Measurements from ENCODE around the gene COL9A1.

The COL9A1 gene

GRCh38 chr6:70221715-70222438 lies 81.0 kb downstream of the COL9A1 start:
- DNase-seq: no peak

- DNase-seq: no peak
These were observed 81.7 kb downstream of the COL9A1 start for GRCh38 chr6:70221025-70221714.

DNA sequence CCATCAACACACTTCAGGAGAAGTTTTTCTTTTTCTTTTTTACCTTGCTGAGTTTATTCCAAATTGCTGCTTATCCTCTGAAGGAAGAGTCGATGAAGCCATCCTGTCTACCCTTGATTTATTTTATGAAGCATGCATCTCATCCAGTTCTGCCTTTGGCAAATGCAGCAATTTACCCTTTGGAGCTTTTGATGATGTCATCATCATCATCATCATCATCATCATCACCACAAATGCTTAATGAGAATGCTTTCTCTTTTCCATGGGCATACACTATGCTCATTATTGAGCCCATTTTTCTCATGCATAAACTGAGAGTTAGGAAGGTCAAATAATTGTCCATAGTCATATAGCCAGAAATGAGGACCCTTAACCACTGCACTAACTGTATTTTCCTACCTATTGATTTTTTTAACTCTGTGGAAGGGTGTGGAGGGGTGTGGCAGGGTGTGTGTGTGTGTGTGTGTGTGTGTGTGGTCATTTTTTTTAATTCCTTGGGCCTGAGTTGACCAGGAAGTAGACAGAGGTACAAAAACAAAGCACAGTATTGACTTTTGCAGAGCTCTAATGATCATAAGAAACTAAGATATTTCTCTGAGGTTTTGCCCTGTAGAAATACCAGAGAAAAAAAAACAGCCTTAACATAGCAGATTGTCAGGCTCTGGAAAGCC lies 82.8 kb downstream of the COL9A1 start:
- DNase-seq: no peak

DNA sequence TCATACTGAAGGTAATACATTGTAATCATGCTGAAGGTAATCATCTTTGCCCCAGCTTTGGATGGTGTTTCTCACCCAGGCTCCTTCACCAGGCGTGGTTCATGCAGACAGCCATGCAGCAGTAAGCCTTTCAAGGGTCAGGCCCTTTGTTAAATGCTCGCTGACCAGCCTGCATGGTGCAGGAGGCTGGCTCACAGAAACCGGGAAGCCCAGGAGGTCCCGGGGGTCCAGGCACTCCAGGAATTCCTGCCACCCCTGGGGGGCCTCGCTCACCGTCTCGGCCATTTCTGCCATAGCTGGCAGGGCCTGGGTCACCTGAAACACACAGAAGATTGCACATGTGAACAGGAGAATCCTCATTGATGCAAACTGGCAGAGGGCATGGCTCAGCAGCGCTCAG lies 86.1 kb downstream of the COL9A1 start:
- DNase-seq: no peak

- DNase-seq: no peak
These were observed 87.3 kb downstream of the COL9A1 start for GRCh38 chr6:70215460-70216108.

GRCh38 chr6:70210462-70210861 lies 92.4 kb downstream of the COL9A1 start:
- no peak for DNase-seq

GRCh38 chr6:70208235-70208790 lies 94.6 kb downstream of the COL9A1 start:
- no peak for DNase-seq

- DNase-seq: no peak
These were observed 104.1 kb downstream of the COL9A1 start for GRCh38 chr6:70198785-70199184.

DNA sequence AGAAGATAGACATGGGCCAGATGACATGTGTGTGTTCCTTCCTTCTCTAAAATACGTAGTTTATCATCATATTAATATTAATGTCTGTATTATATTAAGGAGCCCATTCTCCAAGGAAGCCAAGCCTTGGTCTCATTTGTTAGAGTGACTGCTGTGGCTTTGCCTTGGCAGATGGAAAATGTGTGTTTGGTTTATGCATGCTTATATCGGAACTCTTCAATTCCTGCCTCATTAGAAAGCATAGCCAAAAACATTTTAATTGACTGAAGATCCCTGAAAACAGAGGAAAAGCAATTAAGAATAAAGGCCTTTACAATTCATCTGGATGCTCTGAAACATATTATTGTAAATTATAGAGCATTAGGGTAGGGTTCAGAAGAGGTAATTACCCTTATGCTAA lies 106.4 kb downstream of the COL9A1 start:
- no peak for DNase-seq

DNA sequence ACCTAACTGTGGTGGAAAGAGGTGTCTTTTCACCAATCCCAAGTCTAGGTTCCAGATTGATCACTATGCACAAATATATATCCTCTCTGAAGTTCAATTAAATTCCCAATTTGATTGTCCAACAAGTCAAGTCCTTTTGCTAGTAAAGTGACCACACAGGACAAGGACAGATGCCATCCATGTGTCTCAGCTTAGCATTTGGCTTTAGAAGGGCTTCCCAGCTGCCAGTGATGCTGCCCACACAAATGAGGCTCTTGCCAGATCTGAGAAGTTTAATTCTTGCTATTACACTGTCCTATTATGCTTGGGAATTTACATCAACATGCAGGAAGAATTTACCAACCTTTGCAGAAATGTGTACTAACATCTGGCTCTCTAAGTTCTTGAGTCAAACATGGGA lies 108.5 kb downstream of the COL9A1 start:
- DNase-seq: no peak

DNA sequence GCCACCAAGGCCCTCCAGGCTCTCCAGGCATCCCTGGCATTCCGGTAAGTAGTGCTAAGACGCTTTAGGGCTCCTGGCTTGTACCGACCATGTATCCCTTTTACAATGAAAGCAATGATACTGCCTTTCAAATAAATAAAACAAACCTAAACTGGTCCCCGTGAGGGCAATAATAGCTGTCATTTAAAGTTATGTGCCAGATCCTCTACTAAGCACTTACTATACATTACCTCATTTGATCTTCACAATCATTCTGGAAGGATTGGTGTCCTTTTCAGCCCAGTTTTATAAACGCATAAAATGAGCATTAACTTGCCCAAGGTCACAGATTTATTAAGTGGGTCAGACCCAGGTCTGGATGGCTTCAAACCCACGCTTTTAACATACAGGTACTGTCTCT lies 114.7 kb downstream of the COL9A1 start:
- no peak for DNase-seq

DNA sequence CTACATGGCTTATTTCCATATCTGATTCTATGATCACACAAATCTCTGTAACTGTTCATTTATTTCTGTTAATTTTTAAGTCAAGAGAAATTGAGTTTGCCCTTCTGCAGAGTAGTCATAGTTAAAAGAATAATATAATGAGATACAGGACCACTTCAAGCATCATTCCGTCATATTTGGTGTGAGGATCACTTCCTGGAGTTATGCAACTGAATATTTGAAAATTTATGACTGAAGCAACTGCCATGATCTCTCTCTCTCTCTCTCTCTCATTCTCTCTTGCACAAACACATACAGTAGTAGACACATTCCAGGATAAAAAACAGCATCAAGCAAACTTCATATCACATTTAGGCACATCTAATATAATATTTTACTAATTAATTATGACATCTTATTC lies 116.4 kb downstream of the COL9A1 start:
- no peak for DNase-seq

- DNase-seq: no peak
These were observed 118.2 kb downstream of the COL9A1 start for GRCh38 chr6:70184723-70185122.

GRCh38 chr6:70183538-70183937 lies 119.3 kb downstream of the COL9A1 start:
- DNase-seq: no peak

DNA sequence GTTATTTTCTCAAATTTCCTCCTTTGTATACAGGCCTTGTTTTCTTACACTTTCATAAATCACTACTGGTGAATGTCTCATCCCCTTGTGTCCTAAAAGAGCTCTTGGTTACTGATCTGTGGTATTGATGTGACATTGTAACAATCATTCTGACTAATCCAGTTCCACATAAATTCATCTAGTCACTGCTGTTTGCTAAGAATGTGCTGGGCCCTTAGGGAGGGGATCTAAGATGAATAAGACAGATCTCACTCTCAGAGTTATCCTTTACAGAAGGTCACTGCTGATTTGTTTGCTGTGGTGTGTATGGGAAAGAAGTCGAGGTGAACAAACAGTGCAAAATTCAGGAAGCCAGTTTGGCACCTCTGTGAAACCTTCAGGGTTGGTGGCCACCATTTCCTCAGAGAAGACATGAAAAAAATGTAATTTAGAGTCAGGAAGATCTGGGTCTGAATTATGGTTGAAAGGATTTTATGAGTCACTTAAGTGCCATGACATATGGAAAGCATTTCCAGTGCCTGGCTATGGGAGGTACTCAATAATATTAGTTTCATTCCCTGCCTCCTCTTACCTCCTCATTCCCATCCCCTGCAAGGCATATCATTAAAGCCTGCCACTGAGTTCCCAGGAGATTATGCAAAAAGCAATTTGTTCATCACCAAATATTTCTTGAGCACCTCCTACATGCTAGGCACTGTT lies 121.8 kb downstream of the COL9A1 start:
- no peak for DNase-seq

DNA sequence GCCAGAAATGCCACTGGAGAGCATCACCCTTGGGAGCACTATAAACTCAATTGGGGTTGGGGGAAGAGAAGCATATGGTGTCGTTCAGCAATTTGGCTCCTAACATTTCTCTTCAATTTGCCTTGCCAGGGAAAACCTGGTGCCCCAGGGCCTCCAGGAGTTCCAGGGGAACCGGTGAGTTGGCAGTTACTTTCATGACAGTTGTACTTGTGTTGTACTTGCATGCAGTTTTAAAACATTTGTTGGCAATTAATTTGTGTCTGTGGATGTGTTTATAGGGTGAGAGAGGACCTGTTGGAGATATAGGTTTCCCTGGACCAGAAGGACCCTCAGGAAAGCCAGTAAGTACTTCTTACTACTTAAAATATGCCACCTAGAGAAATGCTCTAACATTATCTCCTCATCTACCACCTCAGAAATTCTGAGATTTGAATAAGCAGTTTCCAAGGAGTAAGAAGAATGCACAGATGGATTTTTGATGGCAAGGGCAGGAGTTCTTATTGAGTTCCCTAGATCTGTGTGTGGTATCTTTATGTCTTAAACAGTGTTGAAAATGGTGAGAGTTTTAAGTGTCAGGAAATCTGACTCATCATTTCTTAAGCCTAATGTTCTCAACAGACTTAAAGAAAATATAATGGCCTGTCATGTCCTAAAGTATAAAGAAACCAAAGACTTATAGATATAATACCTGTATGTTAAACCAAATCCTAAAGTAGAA lies 122.5 kb downstream of the COL9A1 start:
- no peak for DNase-seq

DNA sequence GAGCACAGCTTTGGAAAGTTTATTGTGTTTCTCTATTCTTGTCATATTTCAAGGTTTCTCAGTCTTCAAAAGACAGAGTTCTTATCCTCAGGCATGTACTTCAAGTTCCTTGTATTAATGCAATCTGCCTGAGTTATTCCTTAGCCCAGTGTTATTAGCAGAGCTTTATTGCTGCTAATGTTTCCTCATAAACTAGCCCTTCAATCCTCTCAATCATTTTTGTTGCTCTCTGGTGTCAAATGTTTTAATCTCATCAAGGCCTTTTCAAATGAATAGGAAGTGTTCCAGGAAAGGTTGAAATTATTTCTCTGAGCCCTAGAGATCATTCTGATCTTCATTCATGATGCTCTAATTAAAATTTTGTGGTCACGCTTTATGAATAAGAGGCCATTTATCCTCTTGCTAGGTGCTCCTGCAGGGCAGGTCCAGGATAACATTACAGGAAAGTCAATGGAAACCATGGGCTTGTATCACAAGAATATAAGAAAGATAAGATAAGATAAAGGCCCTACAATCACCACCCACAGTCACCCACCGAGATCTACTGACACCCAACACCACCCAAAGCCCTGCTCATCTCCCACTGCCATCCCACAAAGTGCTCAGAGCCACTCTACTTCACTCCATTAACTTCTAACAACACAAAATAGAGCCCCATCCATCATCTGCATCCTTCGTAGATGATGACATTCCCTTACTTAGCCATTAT lies 125.9 kb downstream of the COL9A1 start:
- DNase-seq: no peak

DNA sequence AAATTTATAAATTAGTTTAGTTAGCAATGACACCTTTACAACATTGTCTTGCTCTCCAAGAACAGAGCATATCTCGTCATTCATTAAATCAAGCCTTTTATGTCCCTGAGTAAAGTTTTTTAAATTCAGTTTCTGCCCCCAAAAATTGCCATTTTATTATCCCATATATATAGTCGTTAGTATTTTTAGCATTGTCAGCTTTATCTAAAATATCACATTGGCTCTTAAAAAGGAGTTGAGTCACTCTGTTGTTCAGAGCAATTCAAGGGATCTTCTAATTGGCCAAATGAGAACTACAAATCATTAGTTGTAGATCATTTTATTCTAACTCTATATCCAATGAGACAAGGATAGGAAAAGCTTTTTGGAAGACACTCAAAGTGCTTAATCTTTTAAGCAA lies 127.1 kb downstream of the COL9A1 start:
- DNase-seq: no peak

- DNase-seq: no peak
These were observed 130.6 kb downstream of the COL9A1 start for GRCh38 chr6:70172252-70172651.

DNA sequence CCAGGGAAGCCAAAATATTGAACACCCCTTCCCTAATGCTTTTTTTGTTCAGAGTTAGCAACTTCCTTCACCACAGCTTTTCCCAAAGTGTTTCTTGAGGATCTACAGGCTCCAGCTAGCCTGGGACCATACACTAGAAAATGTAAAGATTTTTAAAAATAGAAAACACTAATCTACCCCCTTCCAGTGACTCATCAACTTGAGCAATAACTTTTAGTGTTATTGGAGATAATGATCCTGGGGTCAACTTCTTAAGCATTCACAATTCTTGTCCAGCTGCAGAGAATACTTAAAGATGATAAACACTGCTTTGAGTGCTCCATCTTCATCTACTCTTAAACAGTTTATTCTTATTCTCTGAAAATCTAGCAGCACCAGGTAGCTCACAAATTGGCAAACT lies 131.6 kb downstream of the COL9A1 start:
- DNase-seq: no peak

- DNase-seq: no peak
These were observed 134.1 kb downstream of the COL9A1 start for GRCh38 chr6:70168681-70169377.
